Measurements from ENCODE around the gene MAPK7.

GRCh38 chr17:19404264-19404663 is 26.0 kb downstream of the MAPK7 start:
- TF ChIP-seq POLR2A (IDR thresholded peaks at IDR 0.05) (no peak), CTCF (IDR thresholded peaks at IDR 0.05) (no peak)

Data from lower leg skin (tissue), 3 donors.